ENCODE results near the gene CACNA1B. TPM values are rescaled to one million over a fixed set of nuclear protein-coding genes. Genes with fewer than 3 reads are reported as not detected.

Gene CACNA1B
- total RNA-seq, 1 experiment from 2014 or later, result 7.8 TPM

- peaks cover 15 to 29% of the 10 kb centered on the region in 2 experiments for H3K9me3 Mint-ChIP-seq
- no peak overlapping the region for H2AFZ ChIP-seq (ENCODE audit: low read length)
- H3K18ac ChIP-seq (ENCODE audit: insufficient read length, low read depth, low read length), result no peak overlapping the region
- no peak overlapping the region for H4K91ac ChIP-seq (ENCODE audit: insufficient read length, low read depth, low read length)
- no peaks in the 10 kb centered on the region for H3K4me1 ChIP-seq (ENCODE audit: insufficient read depth, low read length)
- no peak overlapping the region for H2BK15ac ChIP-seq (ENCODE audit: low read depth, low read length)
- H3K9ac ChIP-seq (ENCODE audit: extremely low read depth, insufficient read length, low read length), result no peak overlapping the region
- H3K4ac ChIP-seq (ENCODE audit: low read depth, low read length), result no peak overlapping the region
- H3K27ac Mint-ChIP-seq, result peak overlapping the region in 2 of 3 experiments; percentile 13 to 45; a peak in 2 of 7 replicates
- H3K56ac ChIP-seq (ENCODE audit: insufficient read length, low read depth, low read length), result no peak overlapping the region
- H3K27ac ChIP-seq (ENCODE audit: insufficient read length, low read depth, low read length), result no peak overlapping the region
- peaks cover 0 to 3% of the 10 kb centered on the region in 2 experiments; a peak in 2 of 4 replicates for H3K4me1 Mint-ChIP-seq
- no peak overlapping the region for H2BK5ac ChIP-seq (ENCODE audit: insufficient read length, low read length)
- H3K79me2 ChIP-seq (ENCODE audit: insufficient read depth, low read length), result no peaks in the 10 kb centered on the region
- H3K23ac ChIP-seq (ENCODE audit: insufficient read length, low read depth, low read length), result no peak overlapping the region
- H3K27me3 Mint-ChIP-seq (ENCODE audit: low read depth), result no peaks in the 10 kb centered on the region
- H4K20me1 ChIP-seq (ENCODE audit: control insufficient read depth, insufficient read depth, insufficient read length), result no peaks in the 10 kb centered on the region
- H3K36me3 Mint-ChIP-seq (ENCODE audit: insufficient read depth in 1 of 3, low read depth in 3 of 3), result peaks cover 21 to 27% (median 24%) of the 10 kb centered on the region in 3 experiments; a peak in 6 of 7 replicates
- no peak overlapping the region for H3K4me2 ChIP-seq (ENCODE audit: insufficient read depth, insufficient read length, low read length)
- H3T11ph ChIP-seq (ENCODE audit: low read length), result no peak overlapping the region
- no peak overlapping the region for H4K5ac ChIP-seq (ENCODE audit: insufficient read length, low read depth, low read length)
- H2BK20ac ChIP-seq (ENCODE audit: low read depth, low read length, poor library complexity, severe bottlenecking), result no peak overlapping the region
- no peak for TF ChIP-seq CTCF (conservative IDR thresholded peaks at IDR 0.05)
- no peak overlapping the region for H3K4me3 Mint-ChIP-seq
- no peak overlapping the region for H3K14ac ChIP-seq (ENCODE audit: insufficient read depth, low read length)
- peak; percentile 10 for DNase-seq
- no peak overlapping the region for H2BK120ac ChIP-seq (ENCODE audit: low read depth, low read length, poor library complexity, severe bottlenecking)
- no peaks in the 10 kb centered on the region for H3K79me1 ChIP-seq (ENCODE audit: insufficient read depth, low read depth, low read length, poor library complexity, severe bottlenecking)
- no peaks in the 10 kb centered on the region for H3K23me2 ChIP-seq (ENCODE audit: insufficient read length, low read depth, low read length, poor library complexity, severe bottlenecking)
- no peak overlapping the region for H2AK5ac ChIP-seq (ENCODE audit: insufficient read length, low read length)
- WGBS (ENCODE audit: extremely low coverage, insufficient read length, low lambda C conversion rate), result no CpG with 5 or more reads among the region's 18 CpGs
- H3K27me3 ChIP-seq (ENCODE audit: insufficient read depth, low read length), result no peaks in the 10 kb centered on the region
- H2BK12ac ChIP-seq (ENCODE audit: insufficient read length, low read depth, low read length), result no peak overlapping the region
- no peaks in the 10 kb centered on the region for H3K9me3 ChIP-seq (ENCODE audit: control insufficient read depth, low read depth, low read length)
- no peak overlapping the region for H4K8ac ChIP-seq (replicated peaks; ENCODE audit: insufficient read length, low read depth, low read length)
Observed at GRCh38 chr9:138098116-138098907, 220.7 kb downstream of the CACNA1B start.
